GM12801 (cell line): ENCODE data around the gene HES1.

Source experiments
- TF ChIP-seq, protein P1 (sequence below): IDR thresholded peaks from one replicate; pipeline ENCODE4 v1.5.1; 2011; ENCODE audit warnings: control low read depth; ENCODE audit not compliant: insufficient read length; ENCODE audit errors: extremely low read depth

Gene HES1

DNA sequence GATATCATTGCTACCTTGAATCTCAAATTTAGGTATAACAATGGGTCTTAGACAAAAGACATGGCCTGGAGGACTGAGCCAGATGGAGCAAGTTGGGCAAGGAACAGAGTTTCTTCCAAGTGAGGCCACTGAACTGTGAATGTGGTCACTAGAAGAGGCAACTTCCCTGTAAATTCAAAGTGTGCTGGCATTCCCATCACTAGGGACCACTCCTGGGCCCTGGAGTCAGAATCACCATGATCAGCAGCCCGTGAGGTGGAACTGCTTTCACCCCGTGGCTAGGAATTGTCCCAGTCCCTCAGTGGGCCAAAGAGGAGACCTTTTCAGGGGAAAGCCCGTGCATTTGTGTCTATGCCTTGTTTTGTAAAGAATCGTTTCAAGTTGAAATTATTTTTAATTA lies 47.3 kb downstream of the HES1 start:
- TF ChIP-seq, protein P1, sequence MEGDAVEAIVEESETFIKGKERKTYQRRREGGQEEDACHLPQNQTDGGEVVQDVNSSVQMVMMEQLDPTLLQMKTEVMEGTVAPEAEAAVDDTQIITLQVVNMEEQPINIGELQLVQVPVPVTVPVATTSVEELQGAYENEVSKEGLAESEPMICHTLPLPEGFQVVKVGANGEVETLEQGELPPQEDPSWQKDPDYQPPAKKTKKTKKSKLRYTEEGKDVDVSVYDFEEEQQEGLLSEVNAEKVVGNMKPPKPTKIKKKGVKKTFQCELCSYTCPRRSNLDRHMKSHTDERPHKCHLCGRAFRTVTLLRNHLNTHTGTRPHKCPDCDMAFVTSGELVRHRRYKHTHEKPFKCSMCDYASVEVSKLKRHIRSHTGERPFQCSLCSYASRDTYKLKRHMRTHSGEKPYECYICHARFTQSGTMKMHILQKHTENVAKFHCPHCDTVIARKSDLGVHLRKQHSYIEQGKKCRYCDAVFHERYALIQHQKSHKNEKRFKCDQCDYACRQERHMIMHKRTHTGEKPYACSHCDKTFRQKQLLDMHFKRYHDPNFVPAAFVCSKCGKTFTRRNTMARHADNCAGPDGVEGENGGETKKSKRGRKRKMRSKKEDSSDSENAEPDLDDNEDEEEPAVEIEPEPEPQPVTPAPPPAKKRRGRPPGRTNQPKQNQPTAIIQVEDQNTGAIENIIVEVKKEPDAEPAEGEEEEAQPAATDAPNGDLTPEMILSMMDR: no peak

DNA sequence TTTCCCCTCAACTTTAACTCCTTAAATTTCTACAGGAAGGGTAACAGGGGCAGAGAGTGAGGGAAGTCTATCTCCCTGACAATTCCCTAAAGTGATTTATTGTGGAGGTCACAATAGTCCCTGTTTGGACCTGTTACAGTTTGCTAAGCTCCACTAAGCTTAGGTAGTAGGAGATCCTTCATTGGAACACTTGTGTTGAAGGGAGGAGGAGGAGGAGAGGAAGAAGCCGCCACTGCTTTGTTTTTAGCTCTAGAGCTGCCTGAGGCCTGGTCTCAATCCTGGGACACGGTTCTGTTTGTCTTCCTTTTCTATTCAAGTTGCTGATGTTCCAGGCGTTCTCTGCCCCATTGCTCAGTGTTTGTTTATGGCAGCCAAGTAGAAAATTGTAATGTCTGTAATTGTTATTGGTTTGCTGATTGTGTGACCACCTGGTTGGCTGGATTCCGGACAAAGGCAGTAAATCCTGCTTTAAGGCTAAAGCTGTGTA lies 48.4 kb downstream of the HES1 start:
- TF ChIP-seq, protein P1: no peak

DNA sequence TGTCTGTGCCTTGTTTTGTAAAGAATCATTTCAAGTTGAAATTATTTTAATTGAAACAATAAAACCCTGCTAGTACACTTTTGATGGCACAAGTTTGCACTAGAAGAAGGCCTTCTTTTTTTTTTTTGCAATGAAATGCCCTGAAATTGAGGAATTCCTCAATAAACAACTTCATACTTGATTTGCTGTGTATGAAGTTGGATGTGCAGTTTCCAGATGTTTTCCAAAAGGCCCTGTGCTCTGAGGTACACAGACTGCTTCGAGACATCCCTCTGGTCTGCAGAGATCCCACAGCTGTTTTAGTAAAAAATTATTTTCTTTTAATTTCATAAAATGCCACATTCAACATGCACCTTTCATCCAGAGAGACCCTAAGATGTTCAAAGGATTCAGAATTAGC lies 48.9 kb downstream of the HES1 start:
- TF ChIP-seq, protein P1: no peak

DNA sequence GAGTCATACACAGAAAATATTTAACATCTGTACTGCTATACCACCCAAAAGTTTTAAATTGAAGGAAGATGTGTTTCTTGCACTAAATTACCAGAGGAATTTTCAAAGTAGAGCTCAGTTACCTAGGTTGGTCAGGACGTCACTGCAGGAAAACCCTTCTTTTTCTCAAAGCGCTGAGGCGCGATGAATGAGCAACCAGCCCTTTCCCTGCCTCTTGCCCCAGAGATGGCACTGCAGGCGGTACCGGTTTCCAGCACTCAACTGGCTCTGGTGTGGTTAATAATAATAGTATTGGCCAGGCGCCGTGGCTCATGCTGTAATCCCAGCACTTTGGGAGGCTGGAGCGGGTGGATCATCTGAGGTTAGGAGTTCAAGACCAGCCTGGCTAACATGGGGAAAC lies 49.3 kb downstream of the HES1 start:
- TF ChIP-seq, protein P1: no peak

DNA sequence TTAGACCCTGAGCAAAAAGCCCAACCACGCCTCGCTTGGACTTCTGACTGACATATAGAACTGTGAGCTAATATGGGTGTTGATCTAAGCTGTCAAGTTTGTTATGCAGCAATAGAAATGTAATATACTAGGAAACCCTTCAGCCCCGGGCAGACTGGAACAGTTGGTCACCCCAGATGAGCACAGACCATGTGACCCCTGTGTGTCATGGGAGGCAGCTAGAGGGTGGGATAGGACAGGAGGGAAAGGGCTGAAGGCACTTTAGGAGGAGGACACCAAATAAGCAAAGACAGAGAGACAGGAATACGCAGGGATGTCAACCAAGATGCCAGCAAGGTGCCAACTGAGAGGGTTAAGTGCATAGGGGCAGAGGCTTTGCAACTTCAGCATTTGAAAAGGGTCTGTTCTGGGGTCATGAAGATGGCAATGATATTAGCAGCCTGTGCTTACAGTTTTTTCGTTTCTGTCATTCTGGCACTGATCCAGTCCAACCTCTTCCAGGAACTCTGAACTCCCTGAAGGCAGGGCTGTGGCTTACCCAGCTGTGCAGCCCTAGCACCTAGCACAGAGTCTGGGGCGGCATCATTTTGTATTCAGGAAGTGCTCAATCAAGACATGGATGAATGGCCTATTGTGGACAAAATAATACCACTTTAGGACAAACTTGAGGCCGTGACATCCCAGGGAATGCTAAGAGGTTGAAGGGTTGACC lies 51.4 kb downstream of the HES1 start:
- TF ChIP-seq, protein P1: no peak
